Lung (tissue), 12 donors: ENCODE data around the gene PACS1. TPM values are rescaled to one million over a fixed set of nuclear protein-coding genes. Genes with fewer than 3 reads are reported as not detected.

Source experiments
- ATAC-seq: fragments of 200-7000 bp; cut with Tn5 transposase; one replicate; pipeline ENCODE4 v1.9.1; 2020; ENCODE audit warnings: moderate number of reproducible peaks; ENCODE audit not compliant: insufficient read depth, low FRiP score
- DNase-seq, 3 donors: peaks; one replicate each; pipeline ENCODE4 v3.0.0-alpha.2; 2013 to 2017
- H3K27ac ChIP-seq, 2 donors: one replicate each; pipeline ENCODE4 v1.5.1; 2013; ENCODE audit warnings: mild to moderate bottlenecking in 2 of 2, moderate library complexity in 2 of 2, control low read depth in 1 of 2, inconsistent platforms in 1 of 2, low read depth in 1 of 2, low read length in 1 of 2
- H3K27me3 ChIP-seq, 3 donors: one replicate each; pipeline ENCODE4 v1.5.1; 2013; ENCODE audit warnings: low read length in 2 of 3; ENCODE audit not compliant: control insufficient read depth in 3 of 3, insufficient read depth in 3 of 3
- H3K36me3 ChIP-seq, 4 donors: one replicate each; pipeline ENCODE4 v1.5.1; 2013; ENCODE audit warnings: low read length in 4 of 4, mild to moderate bottlenecking in 1 of 4, moderate library complexity in 1 of 4; ENCODE audit not compliant: control insufficient read depth in 4 of 4, insufficient read depth in 4 of 4
- H3K4me1 ChIP-seq, 5 donors: one replicate each; pipeline ENCODE4 v1.5.1; 2013; ENCODE audit warnings: low read length in 5 of 5, mild to moderate bottlenecking in 2 of 5, moderate library complexity in 1 of 5; ENCODE audit not compliant: control insufficient read depth in 5 of 5, insufficient read depth in 5 of 5
- H3K4me3 ChIP-seq: one replicate; pipeline ENCODE4 v1.5.1; 2013; ENCODE audit warnings: mild to moderate bottlenecking, control low read depth, moderate library complexity
- H3K9ac ChIP-seq, 2 donors: one replicate each; pipeline ENCODE4 v1.5.1; 2013; ENCODE audit warnings: low read length in 2 of 2, control low read depth in 1 of 2; ENCODE audit not compliant: insufficient read depth in 1 of 2
- H3K9me3 ChIP-seq, 4 donors: one replicate each; pipeline ENCODE4 v1.5.1; 2013; ENCODE audit warnings: low read length in 3 of 4, mild to moderate bottlenecking in 1 of 4, moderate library complexity in 1 of 4; ENCODE audit not compliant: control insufficient read depth in 4 of 4, insufficient read depth in 3 of 4
- WGBS, 2 donors: extraction: QIAGEN DNeasy Blood & Tissue Kit; methylation state at CpG; one replicate each; pipeline ENCODE4 v1.1.7; 2013; 5-methylcytosine and 5-hydroxymethylcytosine counted together
- polyA plus RNA-seq, 2 donors: library from polyadenylated mRNA; stranded (reverse); fragments of 200-250 nt; gene quantifications; one replicate each; pipeline ENCODE4 v1.2.1, GENCODE V29; 2013
- total RNA-seq, 2 donors: library from RNA; depleted of rRNA in 1 of 2; stranded (reverse); fragments of >200 nt in 1 of 2; gene quantifications; one replicate each; pipeline ENCODE4 v1.2.1, GENCODE V29; 2014 to 2021
- TF ChIP-seq, protein P1 (sequence below): IDR thresholded peaks from 2 replicates; pipeline ENCODE4 v1.5.1; 2012; ENCODE audit warnings: mild to moderate bottlenecking; ENCODE audit errors: control extremely low read depth, extremely low read depth
- donor health status: control.
- donor health status: control.
- donor health status: Bipolar disorder and iron deficiency.
- donor health status: healthy.
- donor health status: DM: yes; HTN: yes; CAD: no.

PACS1 gene
- total and polyA plus RNA-seq, 4 donors, result 22.2 to 48.8 (median 34.7) TPM

DNA sequence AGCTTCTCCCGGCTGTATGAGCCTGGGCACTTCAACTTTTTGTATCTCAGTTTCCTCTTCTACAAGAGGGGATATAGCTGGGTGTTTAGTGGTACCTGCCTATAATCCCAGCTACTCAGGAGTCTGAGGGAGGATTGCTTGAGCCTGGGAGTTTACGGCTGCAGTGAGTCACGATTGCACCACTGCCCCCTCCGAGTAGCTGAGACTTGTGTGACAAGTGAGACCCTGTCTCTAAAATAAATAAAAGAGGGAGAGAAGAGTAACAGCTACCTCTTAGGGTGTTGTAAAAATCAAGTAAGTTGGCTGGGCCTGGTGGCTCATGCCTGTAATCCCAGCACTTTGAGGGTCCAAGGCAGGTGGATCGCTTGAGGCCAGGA, 33.8 kb upstream of the PACS1 start:
- H3K9me3 ChIP-seq, result no peaks in the 10 kb centered on the region
- WGBS, 2 donors, result 71 to 88% methylated on average over 5 of the region's 5 CpGs
- no peaks in the 10 kb centered on the region for H3K27me3 ChIP-seq
- H3K9ac ChIP-seq, result no peak overlapping the region
- ATAC-seq (no peak), DNase-seq (no peak)
- no peak overlapping the region for H3K4me3 ChIP-seq
- no peaks in the 10 kb centered on the region for H3K4me1 ChIP-seq
- TF ChIP-seq, protein P1, sequence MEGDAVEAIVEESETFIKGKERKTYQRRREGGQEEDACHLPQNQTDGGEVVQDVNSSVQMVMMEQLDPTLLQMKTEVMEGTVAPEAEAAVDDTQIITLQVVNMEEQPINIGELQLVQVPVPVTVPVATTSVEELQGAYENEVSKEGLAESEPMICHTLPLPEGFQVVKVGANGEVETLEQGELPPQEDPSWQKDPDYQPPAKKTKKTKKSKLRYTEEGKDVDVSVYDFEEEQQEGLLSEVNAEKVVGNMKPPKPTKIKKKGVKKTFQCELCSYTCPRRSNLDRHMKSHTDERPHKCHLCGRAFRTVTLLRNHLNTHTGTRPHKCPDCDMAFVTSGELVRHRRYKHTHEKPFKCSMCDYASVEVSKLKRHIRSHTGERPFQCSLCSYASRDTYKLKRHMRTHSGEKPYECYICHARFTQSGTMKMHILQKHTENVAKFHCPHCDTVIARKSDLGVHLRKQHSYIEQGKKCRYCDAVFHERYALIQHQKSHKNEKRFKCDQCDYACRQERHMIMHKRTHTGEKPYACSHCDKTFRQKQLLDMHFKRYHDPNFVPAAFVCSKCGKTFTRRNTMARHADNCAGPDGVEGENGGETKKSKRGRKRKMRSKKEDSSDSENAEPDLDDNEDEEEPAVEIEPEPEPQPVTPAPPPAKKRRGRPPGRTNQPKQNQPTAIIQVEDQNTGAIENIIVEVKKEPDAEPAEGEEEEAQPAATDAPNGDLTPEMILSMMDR, result no peak
- no peak overlapping the region for H3K27ac ChIP-seq
- no peaks in the 10 kb centered on the region for H3K36me3 ChIP-seq

GRCh38 chr11:66037327-66037726, 32.7 kb upstream of the PACS1 start:
- no peaks in the 10 kb centered on the region for H3K4me1 ChIP-seq
- DNase-seq, result no peak

DNA sequence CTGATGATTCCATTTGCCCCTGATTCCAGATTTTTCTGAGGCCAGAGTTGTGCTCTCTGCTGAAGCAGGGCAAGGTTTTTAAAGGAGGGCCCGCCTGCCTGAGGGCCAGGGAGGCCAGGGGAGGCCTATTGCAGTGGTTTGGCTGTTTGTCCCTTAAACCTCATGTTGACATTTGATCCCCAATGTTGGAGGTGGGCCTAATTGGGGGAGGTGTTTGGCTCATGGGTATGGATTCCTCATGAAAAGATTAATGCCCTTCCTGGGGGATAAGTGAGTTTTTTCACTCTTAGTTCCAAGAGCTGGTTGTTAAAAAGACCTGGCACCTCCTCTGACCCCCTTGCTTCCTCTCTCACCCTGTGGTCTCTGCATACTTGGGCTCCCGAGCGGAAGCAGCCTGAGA, 30.3 kb upstream of the PACS1 start:
- Histone ChIP-seq H3K27ac (no peak overlapping the region), H3K36me3 (no peaks in the 10 kb centered on the region), H3K4me3 (no peak overlapping the region), H3K9me3 (no peaks in the 10 kb centered on the region), H3K9ac (no peak overlapping the region), H3K4me1 (no peaks in the 10 kb centered on the region), H3K27me3 (no peaks in the 10 kb centered on the region)
- ATAC-seq (no peak), DNase-seq (no peak)
- 84 to 87% methylated on average over 3 of the region's 3 CpGs for WGBS, 2 donors
- TF ChIP-seq, protein P1, result no peak

More at GRCh38 chr11:66037327-66037726, 32.7 kb upstream of the PACS1 start:
- TF ChIP-seq, protein P1, result no peak
- WGBS, 2 donors, result 88 to 100% methylated on average over 3 of the region's 3 CpGs
- H3K27ac ChIP-seq, result no peak overlapping the region
- no peaks in the 10 kb centered on the region for H3K36me3 ChIP-seq
- no peak overlapping the region for H3K9ac ChIP-seq
- ATAC-seq, result no peak
- H3K27me3 ChIP-seq, result no peaks in the 10 kb centered on the region
- no peaks in the 10 kb centered on the region for H3K9me3 ChIP-seq
- no peak overlapping the region for H3K4me3 ChIP-seq
